Stimulated activated effector memory CD8-positive, alpha-beta T cell treated with anti-CD3 and anti-CD28 coated beads, Interleukin-12 subunit alpha, Interleukin-12 subunit beta, amount 100 ng/mL, for 72 hours (primary cell): Measurements from ENCODE around the gene AIFM3.
"Not testable (repeated sequence)": the region's sequence is repeated elsewhere in the genome, so short reads cannot be mapped to it uniquely, and the experiment has no call there.

Experiments used
- ATAC-seq: fragments of 150-1000 bp; cut with Tn5 transposase; 2 replicates; pipeline ENCODE4 v1.10.0; 2021
- DNase-seq, 2 donors: peaks; one replicate each; pipeline ENCODE4 v3.0.0; 2021 to 2022; ENCODE audit warnings: low spot score in 2 of 2
- H3K27ac Mint-ChIP-seq: one replicate; pipeline ENCODE4 v1.8.0; 2022; ENCODE audit warnings: mild to moderate bottlenecking, mixed read lengths
- H3K36me3 Mint-ChIP-seq: one replicate; pipeline ENCODE4 v1.8.0; 2022; ENCODE audit warnings: mild to moderate bottlenecking, mixed read lengths
- H3K4me1 Mint-ChIP-seq: one replicate; pipeline ENCODE4 v1.8.0; 2022; ENCODE audit warnings: mixed read lengths
- H3K4me3 Mint-ChIP-seq: one replicate; pipeline ENCODE4 v1.8.0; 2022; ENCODE audit warnings: mild to moderate bottlenecking, mixed read lengths
- H3K9me3 Mint-ChIP-seq: one replicate; pipeline ENCODE4 v1.8.0; 2022; ENCODE audit warnings: mixed read lengths

The AIFM3 gene

GRCh38 chr22:20937031-20937793 lies 29.8 kb upstream of the AIFM3 start:
- H3K4me3 Mint-ChIP-seq, result peak overlapping the region; percentile 51
- no peaks in the 10 kb centered on the region for H3K9me3 Mint-ChIP-seq
- DNase-seq (no peak), ATAC-seq (peak; percentile 19)
- peaks cover 98% of the 10 kb centered on the region for H3K36me3 Mint-ChIP-seq
- H3K27ac Mint-ChIP-seq, result peak overlapping the region; percentile 11
- H3K4me1 Mint-ChIP-seq, result peaks cover 77% of the 10 kb centered on the region

- ATAC-seq (no peak), DNase-seq (no peak)
- H3K36me3 Mint-ChIP-seq, result peaks cover 98% of the 10 kb centered on the region
- no peaks in the 10 kb centered on the region for H3K9me3 Mint-ChIP-seq
- H3K27ac Mint-ChIP-seq, result no peak overlapping the region
- H3K4me1 Mint-ChIP-seq, result peaks cover 78% of the 10 kb centered on the region
- peak overlapping the region; percentile 51 for H3K4me3 Mint-ChIP-seq
Measured at GRCh38 chr22:20937794-20938671, 29.0 kb upstream of the AIFM3 start.

- H3K4me3 Mint-ChIP-seq, H3K9me3 Mint-ChIP-seq, H3K27ac Mint-ChIP-seq, ATAC-seq, DNase-seq: not testable (repeated sequence)
- Mint-ChIP-seq H3K36me3 (peaks cover 98% of the 10 kb centered on the region), H3K4me1 (peaks cover 79% of the 10 kb centered on the region)
Measured at GRCh38 chr22:20939457-20940185, 27.4 kb upstream of the AIFM3 start.

GRCh38 chr22:20940186-20940651 lies 26.8 kb upstream of the AIFM3 start:
- no peaks in the 10 kb centered on the region for H3K9me3 Mint-ChIP-seq
- no peak overlapping the region for H3K27ac Mint-ChIP-seq
- H3K4me3 Mint-ChIP-seq, result no peak overlapping the region
- no peak for ATAC-seq
- DNase-seq, result no peak
- H3K4me1 Mint-ChIP-seq, result peaks cover 79% of the 10 kb centered on the region
- peaks cover 98% of the 10 kb centered on the region for H3K36me3 Mint-ChIP-seq

GRCh38 chr22:20940904-20941385 lies 26.1 kb upstream of the AIFM3 start:
- DNase-seq, result no peak
- H3K9me3 Mint-ChIP-seq, result no peaks in the 10 kb centered on the region
- H3K27ac Mint-ChIP-seq, result no peak overlapping the region
- ATAC-seq, result no peak
- peaks cover 97% of the 10 kb centered on the region for H3K36me3 Mint-ChIP-seq
- H3K4me3 Mint-ChIP-seq, result no peak overlapping the region
- H3K4me1 Mint-ChIP-seq, result peaks cover 79% of the 10 kb centered on the region

- not testable (repeated sequence) for H3K27ac Mint-ChIP-seq, ATAC-seq, DNase-seq, H3K4me3 Mint-ChIP-seq, H3K9me3 Mint-ChIP-seq
- Mint-ChIP-seq H3K4me1 (peaks cover 78% of the 10 kb centered on the region), H3K36me3 (peaks cover 94% of the 10 kb centered on the region)
Measured at GRCh38 chr22:20942203-20942902, 24.7 kb upstream of the AIFM3 start.

- Mint-ChIP-seq H3K4me3 (no peak overlapping the region), H3K4me1 (peaks cover 70% of the 10 kb centered on the region), H3K36me3 (peaks cover 94% of the 10 kb centered on the region), H3K9me3 (no peaks in the 10 kb centered on the region), H3K27ac (no peak overlapping the region)
- DNase-seq (no peak), ATAC-seq (no peak)
Measured at GRCh38 chr22:20943104-20943933, 23.7 kb upstream of the AIFM3 start.

- H3K4me3 Mint-ChIP-seq, result no peak overlapping the region
- H3K27ac Mint-ChIP-seq, result no peak overlapping the region
- H3K9me3 Mint-ChIP-seq, result no peaks in the 10 kb centered on the region
- peaks cover 94% of the 10 kb centered on the region for H3K36me3 Mint-ChIP-seq
- ATAC-seq, result no peak
- DNase-seq, result no peak
- H3K4me1 Mint-ChIP-seq, result peaks cover 68% of the 10 kb centered on the region
Measured at GRCh38 chr22:20944042-20944441, 23.0 kb upstream of the AIFM3 start.

- no peak for DNase-seq
- Mint-ChIP-seq H3K9me3 (no peaks in the 10 kb centered on the region), H3K4me1 (peaks cover 66% of the 10 kb centered on the region), H3K27ac (no peak overlapping the region), H3K36me3 (peaks cover 94% of the 10 kb centered on the region), H3K4me3 (no peak overlapping the region)
- ATAC-seq, result no peak
Measured at GRCh38 chr22:20945578-20945934, 21.5 kb upstream of the AIFM3 start.

GRCh38 chr22:20946080-20946986 lies 20.7 kb upstream of the AIFM3 start:
- Mint-ChIP-seq H3K36me3 (peaks cover 94% of the 10 kb centered on the region), H3K4me1 (peaks cover 58% of the 10 kb centered on the region), H3K9me3 (no peaks in the 10 kb centered on the region), H3K4me3 (no peak overlapping the region), H3K27ac (peak overlapping the region; percentile 17)
- DNase-seq (no peak), ATAC-seq (no peak)

- H3K4me1 Mint-ChIP-seq, result peaks cover 53% of the 10 kb centered on the region
- no peak overlapping the region for H3K4me3 Mint-ChIP-seq
- no peaks in the 10 kb centered on the region for H3K9me3 Mint-ChIP-seq
- H3K36me3 Mint-ChIP-seq, result peaks cover 96% of the 10 kb centered on the region
- no peak for ATAC-seq
- peak overlapping the region; percentile 17 for H3K27ac Mint-ChIP-seq
- no peak for DNase-seq
Measured at GRCh38 chr22:20946991-20947390, 20.1 kb upstream of the AIFM3 start.

GRCh38 chr22:20948450-20948849 lies 18.6 kb upstream of the AIFM3 start:
- H3K9me3 Mint-ChIP-seq, result no peaks in the 10 kb centered on the region
- DNase-seq, result no peak
- no peak overlapping the region for H3K4me3 Mint-ChIP-seq
- H3K4me1 Mint-ChIP-seq, result peaks cover 39% of the 10 kb centered on the region
- no peak overlapping the region for H3K27ac Mint-ChIP-seq
- no peak for ATAC-seq
- peaks cover 96% of the 10 kb centered on the region for H3K36me3 Mint-ChIP-seq

- peaks cover 34% of the 10 kb centered on the region for H3K4me1 Mint-ChIP-seq
- DNase-seq, result no peak
- no peaks in the 10 kb centered on the region for H3K9me3 Mint-ChIP-seq
- peaks cover 96% of the 10 kb centered on the region for H3K36me3 Mint-ChIP-seq
- ATAC-seq, result no peak
- no peak overlapping the region for H3K4me3 Mint-ChIP-seq
- H3K27ac Mint-ChIP-seq, result no peak overlapping the region
Measured at GRCh38 chr22:20948989-20949388, 18.1 kb upstream of the AIFM3 start.
